ENCODE results near the gene KCTD14. TPM values are rescaled to one million over a fixed set of nuclear protein-coding genes. Genes with fewer than 3 reads are reported as not detected.
A peak's percentile ranks its signal among the peaks of the same experiment; 100 is the strongest.

Gene KCTD14
- total RNA-seq, 1 experiment from 2014 or later, result 12.5 TPM

GRCh38 chr11:78019808-78020207, 3.3 kb downstream of the KCTD14 start:
- TF ChIP-seq, protein P1, sequence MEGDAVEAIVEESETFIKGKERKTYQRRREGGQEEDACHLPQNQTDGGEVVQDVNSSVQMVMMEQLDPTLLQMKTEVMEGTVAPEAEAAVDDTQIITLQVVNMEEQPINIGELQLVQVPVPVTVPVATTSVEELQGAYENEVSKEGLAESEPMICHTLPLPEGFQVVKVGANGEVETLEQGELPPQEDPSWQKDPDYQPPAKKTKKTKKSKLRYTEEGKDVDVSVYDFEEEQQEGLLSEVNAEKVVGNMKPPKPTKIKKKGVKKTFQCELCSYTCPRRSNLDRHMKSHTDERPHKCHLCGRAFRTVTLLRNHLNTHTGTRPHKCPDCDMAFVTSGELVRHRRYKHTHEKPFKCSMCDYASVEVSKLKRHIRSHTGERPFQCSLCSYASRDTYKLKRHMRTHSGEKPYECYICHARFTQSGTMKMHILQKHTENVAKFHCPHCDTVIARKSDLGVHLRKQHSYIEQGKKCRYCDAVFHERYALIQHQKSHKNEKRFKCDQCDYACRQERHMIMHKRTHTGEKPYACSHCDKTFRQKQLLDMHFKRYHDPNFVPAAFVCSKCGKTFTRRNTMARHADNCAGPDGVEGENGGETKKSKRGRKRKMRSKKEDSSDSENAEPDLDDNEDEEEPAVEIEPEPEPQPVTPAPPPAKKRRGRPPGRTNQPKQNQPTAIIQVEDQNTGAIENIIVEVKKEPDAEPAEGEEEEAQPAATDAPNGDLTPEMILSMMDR (conservative IDR thresholded peaks at IDR 0.05), result no peak
- H2AK5ac ChIP-seq (ENCODE audit: insufficient read length, low read length), result no peak overlapping the region
- H3K79me1 ChIP-seq (ENCODE audit: insufficient read depth, low read depth, low read length, poor library complexity, severe bottlenecking), result no peaks in the 10 kb centered on the region
- Mint-ChIP-seq H3K9me3 (no peaks in the 10 kb centered on the region), H3K4me3 (no peak overlapping the region), H3K36me3 (ENCODE audit: insufficient read depth in 1 of 3, low read depth in 3 of 3) (peaks cover 7 to 18% (median 17%) of the 10 kb centered on the region in 3 experiments; a peak in 6 of 7 replicates), H3K27me3 (ENCODE audit: low read depth) (no peaks in the 10 kb centered on the region), H3K27ac (peak overlapping the region in 2 of 3 experiments; percentile 19 to 31; a peak in 1 of 7 replicates), H3K4me1 (peaks cover 24 to 27% of the 10 kb centered on the region in 2 experiments)
- peaks cover 10% of the 10 kb centered on the region for H3K23me2 ChIP-seq (ENCODE audit: insufficient read length, low read depth, low read length, poor library complexity, severe bottlenecking)
- H3K14ac ChIP-seq (ENCODE audit: insufficient read depth, low read length), result no peak overlapping the region
- no peak overlapping the region for H2BK15ac ChIP-seq (ENCODE audit: low read depth, low read length)
- H3K23ac ChIP-seq (ENCODE audit: insufficient read length, low read depth, low read length), result no peak overlapping the region
- H3K4me2 ChIP-seq (ENCODE audit: insufficient read depth, insufficient read length, low read length), result no peak overlapping the region
- no peak overlapping the region for H2BK5ac ChIP-seq (ENCODE audit: insufficient read length, low read length)
- WGBS (ENCODE audit: extremely low coverage, insufficient read length, low lambda C conversion rate), result no CpG with 5 or more reads among the region's 4 CpGs
- peaks cover 3% of the 10 kb centered on the region; the same call in 1 of the 2 replicates for H3K4me1 ChIP-seq (ENCODE audit: insufficient read depth, low read length)
- H4K20me1 ChIP-seq (ENCODE audit: control insufficient read depth, insufficient read depth, insufficient read length), result no peaks in the 10 kb centered on the region
- no peak overlapping the region for H4K8ac ChIP-seq (replicated peaks; ENCODE audit: insufficient read length, low read depth, low read length)
- H3K4ac ChIP-seq (ENCODE audit: low read depth, low read length), result no peak overlapping the region
- H2BK20ac ChIP-seq (ENCODE audit: low read depth, low read length, poor library complexity, severe bottlenecking), result no peak overlapping the region
- H3K79me2 ChIP-seq (ENCODE audit: insufficient read depth, low read length), result no peaks in the 10 kb centered on the region
- no peak overlapping the region for H3K27ac ChIP-seq (ENCODE audit: insufficient read length, low read depth, low read length)
- H3K18ac ChIP-seq (ENCODE audit: insufficient read length, low read depth, low read length), result no peak overlapping the region
- no peak overlapping the region for H2BK12ac ChIP-seq (ENCODE audit: insufficient read length, low read depth, low read length)
- H2AFZ ChIP-seq (ENCODE audit: low read length), result no peak overlapping the region
- H3K56ac ChIP-seq (ENCODE audit: insufficient read length, low read depth, low read length), result no peak overlapping the region
- H2BK120ac ChIP-seq (ENCODE audit: low read depth, low read length, poor library complexity, severe bottlenecking), result no peak overlapping the region
- H4K5ac ChIP-seq (ENCODE audit: insufficient read length, low read depth, low read length), result no peak overlapping the region
- DNase-seq, result no peak
- no peak overlapping the region for H4K91ac ChIP-seq (ENCODE audit: insufficient read length, low read depth, low read length)
- no peak overlapping the region for H3K9ac ChIP-seq (ENCODE audit: extremely low read depth, insufficient read length, low read length)
- H3K9me3 ChIP-seq (ENCODE audit: control insufficient read depth, low read depth, low read length), result no peaks in the 10 kb centered on the region
- H3K27me3 ChIP-seq (ENCODE audit: insufficient read depth, low read length), result no peaks in the 10 kb centered on the region
- H3T11ph ChIP-seq (ENCODE audit: low read length), result no peak overlapping the region
